ENCODE results near the gene DNAJB6.

GRCh38 chr7:157360483-157361025, 23.8 kb downstream of the DNAJB6 start:
- no peak for TF ChIP-seq CTCF (IDR thresholded peaks at IDR 0.05)
- TF ChIP-seq EP300 (IDR thresholded peaks at IDR 0.05): no peak
- TF ChIP-seq POLR2A (IDR thresholded peaks at IDR 0.05): no peak

Measured in suprapubic skin (tissue), 3 donors.